ENCODE measurements around the gene ITFG2. TPM values are rescaled to one million over a fixed set of nuclear protein-coding genes. Genes with fewer than 3 reads are reported as not detected.

ITFG2 gene
- total RNA-seq, 1 experiment from 2014 or later: 24.6 TPM

DNA sequence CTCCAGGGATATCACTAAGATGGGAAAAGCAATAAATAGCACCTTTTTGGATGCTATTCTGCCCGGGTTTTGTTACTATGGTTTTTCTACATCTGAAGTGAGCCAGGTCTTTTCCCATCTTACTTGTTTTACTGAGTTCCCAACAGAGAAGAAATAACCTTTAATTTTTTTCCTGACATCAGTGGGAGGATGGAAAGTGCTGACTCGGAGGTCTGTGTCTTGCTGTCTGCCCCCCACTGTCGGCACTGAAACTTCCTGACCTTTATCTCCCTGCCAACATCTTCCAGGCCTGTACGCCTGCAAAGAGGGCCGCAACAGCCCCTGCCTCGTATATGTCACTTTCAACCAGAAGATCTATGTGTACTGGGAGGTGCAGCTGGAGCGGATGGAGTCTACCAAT is 11.0 kb downstream of the ITFG2 start (continued):
- TF ChIP-seq, protein P1, sequence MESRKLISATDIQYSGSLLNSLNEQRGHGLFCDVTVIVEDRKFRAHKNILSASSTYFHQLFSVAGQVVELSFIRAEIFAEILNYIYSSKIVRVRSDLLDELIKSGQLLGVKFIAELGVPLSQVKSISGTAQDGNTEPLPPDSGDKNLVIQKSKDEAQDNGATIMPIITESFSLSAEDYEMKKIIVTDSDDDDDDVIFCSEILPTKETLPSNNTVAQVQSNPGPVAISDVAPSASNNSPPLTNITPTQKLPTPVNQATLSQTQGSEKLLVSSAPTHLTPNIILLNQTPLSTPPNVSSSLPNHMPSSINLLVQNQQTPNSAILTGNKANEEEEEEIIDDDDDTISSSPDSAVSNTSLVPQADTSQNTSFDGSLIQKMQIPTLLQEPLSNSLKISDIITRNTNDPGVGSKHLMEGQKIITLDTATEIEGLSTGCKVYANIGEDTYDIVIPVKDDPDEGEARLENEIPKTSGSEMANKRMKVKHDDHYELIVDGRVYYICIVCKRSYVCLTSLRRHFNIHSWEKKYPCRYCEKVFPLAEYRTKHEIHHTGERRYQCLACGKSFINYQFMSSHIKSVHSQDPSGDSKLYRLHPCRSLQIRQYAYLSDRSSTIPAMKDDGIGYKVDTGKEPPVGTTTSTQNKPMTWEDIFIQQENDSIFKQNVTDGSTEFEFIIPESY (IDR thresholded peaks at IDR 0.05; ENCODE audit: extremely low read depth, insufficient replicate concordance, low read length): no peak
- TF ChIP-seq CBX3 (IDR thresholded peaks at IDR 0.05; ENCODE audit: low read depth) (no peak), SIN3A (IDR thresholded peaks at IDR 0.05; ENCODE audit: low read depth) (no peak), EZH2 (IDR thresholded peaks at IDR 0.05) (no peak), POLR2AphosphoS5 (IDR thresholded peaks at IDR 0.05; ENCODE audit: low read depth, low read length) (no peak), JUND (IDR thresholded peaks at IDR 0.05) (no peak), SRF (IDR thresholded peaks at IDR 0.05; ENCODE audit: low read depth) (no peak)
- TF ChIP-seq, protein P2, sequence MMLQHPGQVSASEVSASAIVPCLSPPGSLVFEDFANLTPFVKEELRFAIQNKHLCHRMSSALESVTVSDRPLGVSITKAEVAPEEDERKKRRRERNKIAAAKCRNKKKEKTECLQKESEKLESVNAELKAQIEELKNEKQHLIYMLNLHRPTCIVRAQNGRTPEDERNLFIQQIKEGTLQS (IDR thresholded peaks at IDR 0.05): no peak

DNA sequence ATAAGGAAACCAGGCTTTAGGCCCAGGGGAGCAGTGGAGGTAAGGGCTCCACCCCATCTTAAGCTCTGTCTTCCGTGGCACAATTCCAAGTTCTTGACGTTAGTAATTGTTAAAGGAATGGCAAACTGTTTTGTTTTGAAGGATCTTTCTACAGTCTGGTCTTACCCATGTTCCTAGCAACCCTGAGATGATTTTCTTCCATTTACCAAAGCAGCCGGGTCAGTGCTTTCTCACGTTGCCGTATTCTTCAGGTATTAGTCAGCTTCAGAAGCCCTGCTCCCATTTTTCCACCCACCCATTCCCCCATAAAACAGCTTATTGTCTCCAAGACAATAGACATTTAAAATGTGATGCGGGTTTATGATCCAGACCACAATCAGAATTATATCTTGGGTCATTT is 12.1 kb downstream of the ITFG2 start:
- no TSS peak for BruUV-seq (replicated peaks)
- DNase-seq (ENCODE audit: low read depth, low spot score) (no peak), ATAC-seq (no peak)
- no peaks in the 10 kb centered on the region for H4K20me1 ChIP-seq (ENCODE audit: insufficient read depth)
- TF ChIP-seq, protein P3, sequence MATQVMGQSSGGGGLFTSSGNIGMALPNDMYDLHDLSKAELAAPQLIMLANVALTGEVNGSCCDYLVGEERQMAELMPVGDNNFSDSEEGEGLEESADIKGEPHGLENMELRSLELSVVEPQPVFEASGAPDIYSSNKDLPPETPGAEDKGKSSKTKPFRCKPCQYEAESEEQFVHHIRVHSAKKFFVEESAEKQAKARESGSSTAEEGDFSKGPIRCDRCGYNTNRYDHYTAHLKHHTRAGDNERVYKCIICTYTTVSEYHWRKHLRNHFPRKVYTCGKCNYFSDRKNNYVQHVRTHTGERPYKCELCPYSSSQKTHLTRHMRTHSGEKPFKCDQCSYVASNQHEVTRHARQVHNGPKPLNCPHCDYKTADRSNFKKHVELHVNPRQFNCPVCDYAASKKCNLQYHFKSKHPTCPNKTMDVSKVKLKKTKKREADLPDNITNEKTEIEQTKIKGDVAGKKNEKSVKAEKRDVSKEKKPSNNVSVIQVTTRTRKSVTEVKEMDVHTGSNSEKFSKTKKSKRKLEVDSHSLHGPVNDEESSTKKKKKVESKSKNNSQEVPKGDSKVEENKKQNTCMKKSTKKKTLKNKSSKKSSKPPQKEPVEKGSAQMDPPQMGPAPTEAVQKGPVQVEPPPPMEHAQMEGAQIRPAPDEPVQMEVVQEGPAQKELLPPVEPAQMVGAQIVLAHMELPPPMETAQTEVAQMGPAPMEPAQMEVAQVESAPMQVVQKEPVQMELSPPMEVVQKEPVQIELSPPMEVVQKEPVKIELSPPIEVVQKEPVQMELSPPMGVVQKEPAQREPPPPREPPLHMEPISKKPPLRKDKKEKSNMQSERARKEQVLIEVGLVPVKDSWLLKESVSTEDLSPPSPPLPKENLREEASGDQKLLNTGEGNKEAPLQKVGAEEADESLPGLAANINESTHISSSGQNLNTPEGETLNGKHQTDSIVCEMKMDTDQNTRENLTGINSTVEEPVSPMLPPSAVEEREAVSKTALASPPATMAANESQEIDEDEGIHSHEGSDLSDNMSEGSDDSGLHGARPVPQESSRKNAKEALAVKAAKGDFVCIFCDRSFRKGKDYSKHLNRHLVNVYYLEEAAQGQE (IDR thresholded peaks at IDR 0.05; ENCODE audit: low read depth): no peak
- no peak for TF ChIP-seq YY1 (IDR thresholded peaks at IDR 0.05; ENCODE audit: extremely low read depth, insufficient replicate concordance, low read depth, low read length)
- no peaks in the 10 kb centered on the region for H3K27me3 ChIP-seq (ENCODE audit: insufficient read depth, low read length)
- no peak overlapping the region for H3K9ac ChIP-seq (ENCODE audit: low read length)
- H2AFZ ChIP-seq (ENCODE audit: low read depth, low read length, poor library complexity, severe bottlenecking): no peak overlapping the region
- ChIA-PET POLR2A (interaction anchor here (1.3 kb wide), 1 partner anchor 29 kb away, joined by 3 read pairs; no protein-coding TSS in a partner anchor), RAD21 (ENCODE audit: low non-redundant PET in 1 of 2, low total read pairs in 2 of 2, uncharacterized antibody in 2 of 2, unreplicated experiment in 2 of 2) (no interaction called here), CTCF (no interaction called here)
- no peak overlapping the region for H3K27ac ChIP-seq (ENCODE audit: low read depth, low read length)
- H3K79me2 ChIP-seq (ENCODE audit: insufficient read depth, low read length): no peaks in the 10 kb centered on the region
- no peak overlapping the region for H3K4me3 ChIP-seq (replicated peaks in 1 of 2; ENCODE audit: low read depth in 1 of 2, low read length in 2 of 2)
- no peaks in the 10 kb centered on the region for H3K4me1 ChIP-seq (ENCODE audit: control insufficient read depth in 1 of 2, insufficient read depth in 2 of 2, low read length in 2 of 2)
- intact Hi-C loops (cut with micrococcal nuclease): no loop called here
- H3K4me2 ChIP-seq (ENCODE audit: low read length): no peak overlapping the region
- H3K9me2 ChIP-seq (ENCODE audit: insufficient read depth): no peaks in the 10 kb centered on the region
- peaks cover 16 to 41% of the 10 kb centered on the region in 2 experiments for H3K36me3 ChIP-seq (ENCODE audit: control insufficient read depth in 1 of 2, insufficient read depth in 2 of 2, low read length in 2 of 2)
- H3K9me3 ChIP-seq (ENCODE audit: control insufficient read depth in 1 of 2, insufficient read depth in 1 of 2, low read depth in 1 of 2, low read length in 2 of 2): no peaks in the 10 kb centered on the region

Data from HCT116 (cell line).